GM15510 (cell line): ENCODE results near the gene DAP.

Experiments used
- POLR2A ChIP-seq: IDR thresholded peaks from 3 replicates; pipeline ENCODE4 v1.6.1; 2011; ENCODE audit warnings: borderline replicate concordance; ENCODE audit not compliant: insufficient read length; ENCODE audit errors: extremely low read depth

The DAP gene

DNA sequence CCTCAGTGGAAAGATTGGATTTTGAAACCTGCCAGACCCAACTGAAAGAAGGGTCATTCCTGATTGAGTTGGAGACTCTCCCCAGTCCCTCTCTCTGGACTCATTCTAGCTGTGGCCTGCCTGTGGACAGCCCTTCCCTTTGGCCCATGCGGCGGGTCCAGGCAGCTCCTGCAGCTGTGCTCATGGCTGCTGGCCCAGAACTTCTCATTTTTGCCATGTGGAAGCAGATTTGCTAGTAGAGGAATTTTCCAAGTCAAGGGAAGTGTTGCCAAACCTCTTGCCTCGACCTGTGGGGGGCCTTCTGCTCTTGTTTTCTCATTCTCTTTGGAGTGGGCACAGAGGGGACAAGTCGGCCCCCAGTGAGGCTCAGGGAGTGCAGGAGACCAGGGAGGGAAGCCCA lies 108.0 kb downstream of the DAP start:
- no peak for TF ChIP-seq POLR2A

DNA sequence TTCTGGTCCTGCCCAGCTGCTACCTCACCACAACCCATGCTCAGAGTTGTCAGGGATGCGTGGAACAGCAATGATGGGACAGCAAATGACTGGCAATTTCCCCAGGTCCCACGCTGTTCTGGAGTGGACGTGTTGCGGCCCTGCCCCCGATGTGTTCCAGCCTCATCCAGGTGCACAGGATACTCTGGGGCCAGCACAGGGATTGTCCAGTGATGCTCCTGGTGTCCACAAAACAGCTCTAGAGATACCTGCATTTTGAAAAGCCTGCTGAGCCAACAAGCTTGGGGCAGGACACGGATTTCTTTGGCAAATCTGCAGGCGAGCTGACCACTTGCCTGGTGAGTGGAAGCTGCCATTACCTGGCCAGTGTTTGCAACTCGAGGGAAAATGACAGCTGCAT lies 108.4 kb downstream of the DAP start:
- TF ChIP-seq POLR2A: no peak

DNA sequence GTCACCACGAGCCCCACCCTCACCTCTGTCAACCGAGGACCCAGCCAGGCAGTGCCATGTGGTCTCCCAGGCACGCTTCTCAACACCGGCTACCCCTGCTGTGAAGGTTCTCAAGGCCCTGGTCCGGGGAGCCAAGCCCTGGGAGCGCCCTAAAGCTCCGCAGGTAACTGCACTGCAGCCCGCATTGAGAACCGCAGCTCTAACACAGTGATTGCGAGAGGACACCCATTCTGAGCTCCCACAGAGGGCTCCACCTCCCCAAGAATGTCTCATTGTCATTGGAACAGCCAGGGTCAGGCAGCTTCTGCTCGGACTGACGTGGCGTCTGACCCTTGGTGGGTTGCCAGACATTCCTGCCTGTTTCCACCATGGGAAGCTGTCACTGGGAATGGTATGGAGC lies 108.9 kb downstream of the DAP start:
- no peak for TF ChIP-seq POLR2A

DNA sequence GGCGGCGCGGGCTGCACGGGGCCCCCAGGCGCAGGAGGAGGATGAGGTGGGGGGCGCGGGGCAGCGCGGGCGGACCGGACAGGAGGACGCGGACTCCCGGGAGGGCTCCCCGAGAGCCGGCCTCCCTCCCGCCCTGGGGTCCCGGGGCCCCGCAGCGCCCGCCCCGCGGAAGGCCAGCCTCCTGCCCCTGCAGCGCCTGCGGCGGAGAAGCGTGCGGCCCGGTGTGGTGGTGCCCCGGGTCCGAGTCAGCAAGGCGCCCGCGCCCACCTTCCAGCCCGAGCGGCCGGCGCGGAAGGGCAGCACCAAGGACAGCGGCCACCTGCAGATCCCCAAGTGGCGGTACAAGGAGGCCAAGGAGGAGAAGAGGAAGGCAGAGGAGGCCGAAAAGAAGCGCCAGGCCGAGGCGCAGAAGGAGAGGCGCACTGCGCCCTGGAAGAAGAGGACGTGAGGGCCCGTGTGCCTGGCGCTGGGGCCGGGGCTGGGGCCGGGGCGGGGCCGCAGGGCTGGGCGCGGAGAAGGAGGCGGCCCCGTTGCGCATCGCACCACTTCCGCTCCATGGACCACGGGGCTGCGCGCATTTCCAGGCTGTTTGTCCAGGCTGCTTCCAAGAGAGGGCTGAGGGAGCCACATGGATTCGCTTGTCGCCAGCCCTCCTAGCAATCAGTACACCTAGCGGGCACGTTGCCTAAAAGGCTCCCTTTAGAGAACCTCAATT lies 111.2 kb downstream of the DAP start:
- TF ChIP-seq POLR2A: no peak

DNA sequence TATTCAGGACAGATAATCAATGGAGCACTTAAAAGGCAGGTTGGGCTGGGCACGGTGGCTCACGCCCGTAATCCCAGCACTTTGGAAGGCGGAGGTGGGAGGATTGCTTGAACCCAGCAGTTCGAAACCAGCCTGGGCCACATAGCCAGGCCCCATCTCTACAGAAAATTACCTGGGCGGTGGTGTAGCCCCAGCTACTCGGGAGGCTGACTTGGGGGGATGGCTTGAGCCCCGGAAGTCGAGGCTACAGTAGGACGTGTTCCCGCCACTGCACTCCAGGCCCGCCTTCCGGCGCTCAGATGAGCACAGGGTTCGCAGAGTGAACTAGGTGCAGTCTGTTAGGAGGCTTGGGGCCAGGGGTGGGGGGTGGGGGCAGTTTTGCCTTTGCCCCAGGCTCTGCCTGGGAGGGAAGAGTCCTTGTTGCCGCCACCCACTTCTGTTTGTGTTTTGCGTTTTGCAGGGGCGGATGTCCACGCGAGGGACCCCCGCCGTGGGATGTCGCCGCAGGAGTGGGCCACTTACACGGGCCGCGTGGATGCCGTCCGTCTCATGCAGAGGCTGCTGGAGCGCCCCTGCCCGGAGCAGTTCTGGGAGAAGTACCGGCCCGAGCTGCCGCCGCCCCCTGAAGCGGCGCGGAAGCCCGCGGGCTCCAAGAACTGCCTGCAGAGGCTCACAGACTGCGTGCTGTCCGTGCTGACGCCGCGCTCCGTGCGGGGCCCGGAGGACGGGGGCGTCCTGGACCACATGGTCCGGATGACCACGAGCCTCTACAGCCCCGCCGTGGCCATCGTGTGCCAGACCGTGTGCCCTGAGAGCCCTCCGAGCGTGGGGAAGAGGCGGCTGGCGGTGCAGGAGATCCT lies 112.0 kb downstream of the DAP start:
- no peak for TF ChIP-seq POLR2A

DNA sequence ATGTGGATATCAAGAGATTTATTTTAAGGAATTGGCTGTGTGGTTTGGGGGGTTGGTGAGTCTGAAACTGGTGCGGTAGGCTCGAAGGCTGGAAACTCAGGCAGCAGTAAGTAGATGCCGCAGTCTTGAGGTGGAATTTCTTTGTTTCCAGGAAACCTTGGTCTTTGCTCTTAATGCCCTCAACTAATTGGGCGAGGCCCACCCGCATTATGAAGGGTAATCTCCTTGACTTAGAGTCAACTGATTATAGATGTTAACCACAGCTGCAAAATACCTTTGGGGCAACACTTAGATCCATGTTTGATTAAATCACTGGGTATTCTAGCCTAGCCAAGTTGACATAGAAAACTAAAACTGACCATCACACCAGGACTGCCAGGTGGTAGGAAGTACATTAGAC lies 113.4 kb downstream of the DAP start:
- no peak for TF ChIP-seq POLR2A

DNA sequence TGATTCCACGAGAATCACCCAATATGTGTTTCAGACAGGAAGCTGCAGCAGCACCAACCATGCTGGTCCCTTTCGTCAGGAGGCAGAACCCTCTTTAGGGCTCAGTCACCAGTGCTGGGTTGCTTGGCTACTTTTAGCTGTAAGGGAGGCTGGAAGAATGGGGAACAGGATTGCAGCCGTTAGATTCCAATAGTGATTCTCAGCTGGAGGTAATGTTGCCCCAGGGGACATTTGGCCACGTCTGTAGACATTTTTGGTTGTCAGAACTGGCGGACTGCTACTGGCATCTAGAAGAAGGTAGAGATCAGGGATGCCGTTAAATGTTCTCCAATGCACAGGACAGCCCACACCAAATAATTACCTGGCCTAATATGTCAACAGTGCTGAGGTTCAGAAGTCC lies 115.4 kb downstream of the DAP start:
- no peak for TF ChIP-seq POLR2A

DNA sequence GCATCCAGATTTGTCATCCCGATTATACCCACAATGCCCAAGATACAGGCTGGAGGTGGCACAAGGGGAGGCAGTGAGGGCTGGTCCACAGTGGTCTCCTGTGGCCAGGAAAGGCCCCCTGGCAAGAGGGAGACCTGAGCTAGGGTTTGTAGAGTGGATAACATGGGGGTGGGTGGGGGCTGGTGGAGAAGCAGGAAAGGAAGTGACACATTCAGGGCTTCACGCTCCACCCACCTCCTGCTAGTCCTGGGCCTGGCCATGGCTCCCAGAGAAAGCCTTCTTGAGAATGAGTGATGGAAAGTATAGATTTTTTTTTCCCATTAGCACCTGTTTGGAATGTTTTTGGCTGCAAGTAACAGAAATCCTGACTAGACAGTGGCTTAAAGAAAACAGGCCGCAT lies 115.9 kb downstream of the DAP start:
- TF ChIP-seq POLR2A: no peak

DNA sequence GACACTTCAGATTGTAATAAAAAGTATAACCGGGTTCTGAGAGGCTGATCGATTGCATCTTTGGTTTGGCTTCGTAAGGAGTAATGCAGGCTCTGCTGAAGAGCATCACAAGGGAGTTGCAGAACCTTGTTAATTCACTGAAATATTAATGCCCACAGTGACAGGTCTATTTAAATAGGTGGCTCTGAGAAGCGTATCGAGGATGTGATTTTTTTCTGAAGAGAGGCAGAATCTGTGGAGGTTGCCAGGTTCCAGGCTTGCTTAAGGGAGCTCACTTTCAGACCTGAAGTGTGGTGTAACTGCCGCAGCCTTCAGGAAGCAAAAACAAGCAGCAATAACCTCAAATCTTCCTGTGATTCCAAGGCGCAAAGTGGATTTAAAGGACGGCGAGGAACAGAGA lies 116.8 kb downstream of the DAP start:
- no peak for TF ChIP-seq POLR2A

DNA sequence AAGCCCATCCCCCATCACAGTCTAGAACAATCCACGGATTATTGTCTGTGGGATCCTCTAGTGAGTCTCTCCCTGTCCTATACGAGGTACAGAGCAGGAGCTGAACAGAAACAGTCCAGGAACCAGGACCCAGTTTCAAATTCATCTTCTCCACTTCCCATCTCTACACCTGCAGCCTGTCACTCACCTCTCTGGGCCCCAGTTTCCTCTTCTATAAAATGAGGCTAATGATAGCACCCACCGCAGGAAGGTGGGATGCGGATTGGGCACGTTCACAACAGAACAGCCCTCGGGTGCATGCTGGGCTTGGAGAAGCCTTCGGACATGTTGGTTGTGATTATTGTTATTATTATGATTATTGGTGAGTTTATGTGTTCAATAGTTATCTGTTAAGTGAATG lies 118.7 kb downstream of the DAP start:
- no peak for TF ChIP-seq POLR2A

DNA sequence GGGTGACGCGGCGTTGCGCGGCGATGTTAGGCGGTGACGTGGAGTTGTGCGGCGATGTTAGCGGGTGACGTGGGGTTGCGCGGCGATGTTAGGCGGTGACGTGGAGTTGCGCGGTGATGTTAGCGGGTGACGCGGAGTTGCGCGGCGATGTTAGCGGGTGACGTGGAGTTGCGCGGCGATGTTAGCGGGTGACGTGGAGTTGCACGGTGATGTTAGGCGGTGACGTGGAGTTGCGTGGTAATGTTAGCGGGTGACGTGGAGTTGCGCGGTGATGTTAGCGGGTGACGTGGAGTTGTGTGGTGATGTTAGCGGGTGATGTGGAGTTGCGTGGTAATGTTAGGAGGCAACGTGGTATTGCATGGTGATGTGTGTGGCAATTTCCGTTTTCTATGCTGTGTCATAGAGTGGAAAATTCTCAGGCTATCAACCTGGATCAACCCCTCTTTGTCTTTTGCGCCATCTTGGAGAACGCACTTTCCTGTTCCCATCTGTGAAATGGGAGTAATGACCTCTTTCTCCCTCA lies 121.1 kb downstream of the DAP start:
- no peak for TF ChIP-seq POLR2A

DNA sequence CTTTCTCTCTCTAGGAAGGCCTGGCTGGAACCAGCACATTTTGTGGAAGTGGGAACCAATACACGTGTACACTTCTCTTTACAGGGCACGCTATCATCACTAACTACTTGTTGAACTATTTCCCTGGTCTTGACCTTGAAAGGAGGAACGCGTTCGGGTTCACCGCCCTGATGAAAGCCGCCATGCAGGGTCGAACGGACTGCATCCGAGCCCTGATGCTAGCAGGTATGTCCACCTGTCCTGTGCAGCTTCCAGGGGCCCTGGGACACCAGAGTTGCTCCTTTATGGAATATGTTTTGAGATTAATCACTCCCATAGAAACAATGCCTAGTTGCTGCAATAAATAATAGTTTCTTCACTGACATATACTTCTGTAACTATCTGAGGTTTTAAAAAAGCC lies 123.1 kb downstream of the DAP start:
- TF ChIP-seq POLR2A: no peak

DNA sequence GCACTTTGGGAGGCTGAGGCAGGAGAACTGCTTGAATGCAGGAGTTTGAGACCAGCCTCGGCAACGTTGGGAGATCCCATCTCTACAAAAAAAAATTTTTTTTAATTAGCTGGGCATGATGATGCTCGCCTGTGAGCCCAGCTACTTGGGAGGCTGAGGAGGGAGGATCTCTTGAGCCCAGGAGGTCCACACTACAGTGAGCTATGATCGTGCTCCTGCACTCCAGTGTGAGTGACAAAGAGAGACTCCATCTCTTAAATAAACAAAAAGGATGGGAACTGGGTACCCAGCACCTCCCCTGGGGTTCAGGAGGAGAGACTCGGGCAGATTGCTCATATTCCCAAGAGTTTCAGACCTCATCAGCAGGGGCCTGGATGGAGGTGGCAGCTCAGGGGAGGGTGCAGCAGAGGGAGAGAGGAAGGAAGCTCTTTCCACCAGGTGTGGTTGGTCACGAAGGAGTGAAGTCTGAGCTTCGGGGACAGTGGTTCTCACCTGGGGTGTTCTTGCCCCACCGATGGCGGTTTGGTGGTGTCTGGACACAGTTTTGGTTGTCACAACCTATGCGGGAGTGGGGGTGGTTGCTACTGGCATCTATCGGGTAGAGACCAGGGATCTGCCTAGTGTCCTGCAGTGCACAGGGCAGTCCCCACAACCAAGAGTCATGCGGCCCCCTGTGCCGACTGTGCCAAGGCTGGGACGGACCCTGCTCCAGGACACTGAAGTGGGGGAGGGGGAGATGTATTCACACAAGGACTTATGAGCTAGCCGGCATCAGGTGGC lies 124.5 kb downstream of the DAP start:
- no peak for TF ChIP-seq POLR2A

DNA sequence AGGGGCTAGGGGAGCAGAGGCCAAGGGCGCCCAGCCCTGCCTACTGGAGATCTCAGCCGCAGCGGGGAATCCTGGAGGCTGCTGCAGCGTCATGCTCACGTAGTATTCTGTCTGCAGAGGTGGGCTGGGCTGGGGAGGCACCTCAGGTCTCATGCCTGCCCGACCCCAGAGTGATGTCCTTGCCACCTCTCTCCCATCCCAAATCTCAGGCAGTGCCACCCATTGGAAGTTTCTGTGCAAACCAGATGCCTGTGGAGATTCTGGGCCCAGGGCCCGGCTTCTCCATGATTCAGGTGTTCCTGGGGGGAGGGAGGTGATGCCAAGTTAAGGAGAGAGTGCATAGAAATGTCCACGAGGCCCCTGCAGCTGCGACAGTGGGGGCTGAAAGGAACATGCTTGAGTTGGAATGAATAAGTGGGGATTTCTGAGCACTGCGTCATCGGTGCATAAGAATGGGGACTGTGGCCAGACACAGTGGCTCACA lies 125.1 kb downstream of the DAP start:
- TF ChIP-seq POLR2A: no peak

DNA sequence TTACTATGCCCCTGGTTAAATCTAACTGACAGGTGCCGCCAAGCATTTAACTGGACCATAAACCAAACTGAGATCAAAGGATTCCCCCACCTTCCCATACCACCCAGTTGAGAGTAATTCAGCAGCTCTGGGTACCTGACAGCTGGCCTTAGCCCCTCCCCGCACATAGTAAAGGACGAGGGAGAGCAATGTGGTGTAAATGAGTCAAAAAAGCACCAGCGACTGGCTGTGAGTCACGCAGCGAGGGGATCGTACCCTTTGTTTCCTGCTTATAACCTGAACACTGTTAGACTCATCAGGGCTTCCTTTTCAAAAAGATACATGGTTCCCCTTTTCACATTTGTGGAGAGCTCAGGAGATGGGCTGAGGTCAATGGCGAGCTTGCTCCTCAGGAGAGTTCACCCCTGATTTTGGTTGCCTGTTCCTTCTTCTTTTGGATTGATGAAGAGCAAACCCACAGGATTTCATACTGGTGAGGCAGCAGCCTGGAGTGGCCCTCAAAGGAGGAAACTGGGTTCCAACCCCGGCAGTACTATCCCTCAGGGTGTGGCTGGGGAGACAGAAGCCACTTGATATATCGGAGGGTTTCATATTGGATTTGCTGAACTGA lies 125.7 kb downstream of the DAP start:
- no peak for TF ChIP-seq POLR2A

DNA sequence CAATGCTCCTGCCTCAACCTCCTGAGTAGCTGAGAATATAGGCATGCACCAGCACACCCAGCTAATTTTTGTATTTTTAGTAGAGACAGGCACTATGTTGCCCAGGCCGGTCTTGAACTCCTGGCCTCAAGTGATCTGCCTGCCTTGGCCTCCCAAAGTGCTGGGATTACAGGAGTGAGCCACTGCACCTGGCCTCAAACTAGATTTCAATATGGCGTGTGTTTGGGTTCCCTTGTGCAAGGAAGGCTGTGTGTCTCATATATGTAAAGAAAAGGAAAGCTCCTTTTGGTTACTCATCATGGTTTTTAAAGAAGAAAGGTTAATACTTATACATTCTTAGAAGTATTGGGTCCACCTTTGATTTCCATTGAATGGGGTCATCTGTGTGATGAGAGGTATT lies 126.5 kb downstream of the DAP start:
- no peak for TF ChIP-seq POLR2A

DNA sequence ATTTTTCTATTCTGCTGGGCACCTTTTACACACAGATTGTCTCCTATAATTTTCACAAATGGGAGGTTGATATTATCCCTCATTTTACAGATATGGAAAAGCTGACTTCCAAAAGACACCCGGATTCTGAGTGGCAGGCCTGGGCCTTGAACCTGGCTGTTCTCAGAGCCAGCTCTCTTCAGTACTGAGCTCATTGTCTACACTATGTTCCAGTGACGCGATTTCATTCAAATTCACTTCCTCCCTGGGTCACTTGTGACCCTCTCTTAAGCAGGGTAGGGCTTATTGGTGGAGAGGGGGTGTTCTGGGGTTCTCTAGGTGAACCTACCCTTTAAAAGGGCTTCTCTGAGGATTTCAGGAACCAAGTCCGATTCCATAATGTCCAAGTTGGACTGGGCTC lies 127.0 kb downstream of the DAP start:
- peak; percentile 0 for TF ChIP-seq POLR2A
